D721Med (cell line): ENCODE measurements around the gene SAMD4A.

ENCODE experiments used
- DNase-seq: peaks from one replicate; pipeline ENCODE4 v3.0.0; 2011; ENCODE audit warnings: low spot score; ENCODE audit not compliant: insufficient read length
- FAIRE-seq: peaks from 2 replicates; lab custom pipeline; 2011; peaks lifted over from hg19 to GRCh38; lab: Jason Lieb, UNC
- CTCF ChIP-seq: IDR thresholded peaks from 2 replicates; pipeline ENCODE4 v1.5.1; 2012; ENCODE audit warnings: mild to moderate bottlenecking, control low read depth; ENCODE audit not compliant: insufficient read depth; ENCODE audit errors: missing control alignments

Gene SAMD4A

GRCh38 chr14:54715811-54716210 is 148.9 kb downstream of the SAMD4A start:
- TF ChIP-seq CTCF: no peak
- no peak for FAIRE-seq

GRCh38 chr14:54716862-54717261 is 149.9 kb downstream of the SAMD4A start:
- TF ChIP-seq CTCF: no peak
- FAIRE-seq (no peak), DNase-seq (no peak)

More at GRCh38 chr14:54715811-54716210, 148.9 kb downstream of the SAMD4A start:
- DNase-seq: no peak

- DNase-seq (no peak), FAIRE-seq (no peak)
- TF ChIP-seq CTCF: no peak
Measured at GRCh38 chr14:54718046-54718445, 151.1 kb downstream of the SAMD4A start.

- no peak for FAIRE-seq
- TF ChIP-seq CTCF: no peak
- DNase-seq: no peak
Measured at GRCh38 chr14:54719406-54719805, 152.5 kb downstream of the SAMD4A start.

- peak; percentile 48 for TF ChIP-seq CTCF
- DNase-seq: no peak
- FAIRE-seq: peak; percentile 74
Measured at GRCh38 chr14:54722791-54723432, 156.0 kb downstream of the SAMD4A start.

GRCh38 chr14:54724123-54724522 is 157.2 kb downstream of the SAMD4A start:
- DNase-seq (no peak), FAIRE-seq (no peak)
- TF ChIP-seq CTCF: no peak

- FAIRE-seq: no peak
- DNase-seq: no peak
- no peak for TF ChIP-seq CTCF
Measured at GRCh38 chr14:54724676-54725325, 157.9 kb downstream of the SAMD4A start.
